ENCODE measurements around the gene KRT83.

Gene KRT83

GRCh38 chr12:52307836-52308805, 13.1 kb downstream of the KRT83 start (continued):
- no peak for TF ChIP-seq ZNF350 (tag by site-specific recombination; IDR thresholded peaks at IDR 0.05)
- TF ChIP-seq, protein P1, sequence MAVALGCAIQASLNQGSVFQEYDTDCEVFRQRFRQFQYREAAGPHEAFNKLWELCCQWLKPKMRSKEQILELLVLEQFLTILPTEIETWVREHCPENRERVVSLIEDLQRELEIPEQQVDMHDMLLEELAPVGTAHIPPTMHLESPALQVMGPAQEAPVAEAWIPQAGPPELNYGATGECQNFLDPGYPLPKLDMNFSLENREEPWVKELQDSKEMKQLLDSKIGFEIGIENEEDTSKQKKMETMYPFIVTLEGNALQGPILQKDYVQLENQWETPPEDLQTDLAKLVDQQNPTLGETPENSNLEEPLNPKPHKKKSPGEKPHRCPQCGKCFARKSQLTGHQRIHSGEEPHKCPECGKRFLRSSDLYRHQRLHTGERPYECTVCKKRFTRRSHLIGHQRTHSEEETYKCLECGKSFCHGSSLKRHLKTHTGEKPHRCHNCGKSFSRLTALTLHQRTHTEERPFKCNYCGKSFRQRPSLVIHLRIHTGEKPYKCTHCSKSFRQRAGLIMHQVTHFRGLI (tag by site-specific recombination; IDR thresholded peaks at IDR 0.05): no peak
- peak; percentile 42; the same call in 1 of the 2 replicates for TF ChIP-seq ZIC2 (tag by site-specific recombination; IDR thresholded peaks at IDR 0.05)
- TF ChIP-seq SP2 (tag by site-specific recombination; IDR thresholded peaks at IDR 0.05): 0 out of 2 replicates have a peak, but pooled peaks have one; percentile 32
- peak; percentile 92 for TF ChIP-seq EGR2 (tag by site-specific recombination; IDR thresholded peaks at IDR 0.05; ENCODE audit: low read depth)
- no peak for TF ChIP-seq ZNF596 (tag by site-specific recombination; IDR thresholded peaks at IDR 0.05)
- no peak for TF ChIP-seq MYNN (tag by site-specific recombination; IDR thresholded peaks at IDR 0.05; ENCODE audit: borderline replicate concordance)
- TF ChIP-seq, protein P2, sequence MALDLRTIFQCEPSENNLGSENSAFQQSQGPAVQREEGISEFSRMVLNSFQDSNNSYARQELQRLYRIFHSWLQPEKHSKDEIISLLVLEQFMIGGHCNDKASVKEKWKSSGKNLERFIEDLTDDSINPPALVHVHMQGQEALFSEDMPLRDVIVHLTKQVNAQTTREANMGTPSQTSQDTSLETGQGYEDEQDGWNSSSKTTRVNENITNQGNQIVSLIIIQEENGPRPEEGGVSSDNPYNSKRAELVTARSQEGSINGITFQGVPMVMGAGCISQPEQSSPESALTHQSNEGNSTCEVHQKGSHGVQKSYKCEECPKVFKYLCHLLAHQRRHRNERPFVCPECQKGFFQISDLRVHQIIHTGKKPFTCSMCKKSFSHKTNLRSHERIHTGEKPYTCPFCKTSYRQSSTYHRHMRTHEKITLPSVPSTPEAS (tag by site-specific recombination; IDR thresholded peaks at IDR 0.05): no peak
- TF ChIP-seq ZNF660 (tag by site-specific recombination; IDR thresholded peaks at IDR 0.05): peak; percentile 25; the same call in 1 of the 2 replicates
- TF ChIP-seq ZFHX2 (tag by site-specific recombination; conservative IDR thresholded peaks at IDR 0.05): peak; percentile 95
- TF ChIP-seq ZNF629 (tag by site-specific recombination; IDR thresholded peaks at IDR 0.05): peak; percentile 27; the same call in 1 of the 2 replicates
- no peak for TF ChIP-seq ZNF19 (tag by site-specific recombination; IDR thresholded peaks at IDR 0.05; ENCODE audit: low read depth)
- TF ChIP-seq ZNF335 (tag by site-specific recombination; conservative IDR thresholded peaks at IDR 0.05): peak; percentile 93
- TF ChIP-seq REPIN1 (tag by site-specific recombination; IDR thresholded peaks at IDR 0.05; ENCODE audit: low read depth): no peak

DNA sequence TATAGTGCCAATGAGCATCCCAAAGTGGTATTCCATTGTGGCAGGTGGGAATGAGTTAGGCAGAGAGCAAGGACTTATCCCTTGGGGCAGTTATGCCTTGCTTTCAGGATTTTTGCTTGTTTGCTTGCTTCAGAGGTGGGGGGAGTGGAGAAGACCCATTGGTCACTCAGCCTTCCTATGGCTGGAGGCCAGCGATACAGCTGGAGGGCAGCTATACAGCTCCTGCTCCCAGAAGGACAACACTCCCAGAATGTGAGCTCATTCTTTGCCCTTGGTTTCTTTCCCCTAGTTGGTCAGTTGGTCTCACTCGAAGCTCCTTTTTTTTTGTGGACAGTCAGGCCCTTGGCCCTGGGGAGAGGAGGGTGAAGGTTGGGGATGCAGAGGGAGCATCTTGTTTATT, 14.5 kb downstream of the KRT83 start:
- ChIA-PET CTCF (interaction anchor here (0.5 to 3.3 kb wide), 17 partner anchors 9 to 149 kb away, joined by 3 to 21 read pairs (median 6); partner anchors contain the start of gene KRT86), POLR2A (interaction anchor here (0.8 kb wide), 1 partner anchor 159 kb away, joined by 4 read pairs; no protein-coding TSS in a partner anchor)
- Histone ChIP-seq H3K36me3 (ENCODE audit: control insufficient read depth in 2 of 2, insufficient read depth in 1 of 2, low read length in 2 of 2) (no peaks in the 10 kb centered on the region), H3K4me3 (ENCODE audit: low read depth, low read length) (no peak overlapping the region), H3K27ac (ENCODE audit: extremely low read depth, low read depth, low read length) (no peak overlapping the region), H3K4me1 (ENCODE audit: control insufficient read depth, insufficient read depth, low read length) (no peaks in the 10 kb centered on the region), H3K9me3 (ENCODE audit: control insufficient read depth, insufficient read depth, low read depth, low read length) (no peaks in the 10 kb centered on the region)
- TF ChIP-seq ZNF202 (tag by site-specific recombination; IDR thresholded peaks at IDR 0.05; ENCODE audit: borderline replicate concordance): no peak
- no peak for TF ChIP-seq ZNF768 (tag by site-specific recombination; IDR thresholded peaks at IDR 0.05)
- no peak for TF ChIP-seq MYNN (tag by site-specific recombination; IDR thresholded peaks at IDR 0.05; ENCODE audit: borderline replicate concordance)
- TF ChIP-seq INSM2 (tag by site-specific recombination; IDR thresholded peaks at IDR 0.05): no peak
- no peak for TF ChIP-seq ZNF274 (IDR thresholded peaks at IDR 0.05; ENCODE audit: low read length)
- TF ChIP-seq ZNF274 (tag by site-specific recombination; IDR thresholded peaks at IDR 0.05; ENCODE audit: borderline replicate concordance): no peak
- TF ChIP-seq IKZF3 (tag by site-specific recombination; IDR thresholded peaks at IDR 0.05): no peak
- no peak for TF ChIP-seq ZNF416 (tag by site-specific recombination; IDR thresholded peaks at IDR 0.05)
- TF ChIP-seq, protein P3, sequence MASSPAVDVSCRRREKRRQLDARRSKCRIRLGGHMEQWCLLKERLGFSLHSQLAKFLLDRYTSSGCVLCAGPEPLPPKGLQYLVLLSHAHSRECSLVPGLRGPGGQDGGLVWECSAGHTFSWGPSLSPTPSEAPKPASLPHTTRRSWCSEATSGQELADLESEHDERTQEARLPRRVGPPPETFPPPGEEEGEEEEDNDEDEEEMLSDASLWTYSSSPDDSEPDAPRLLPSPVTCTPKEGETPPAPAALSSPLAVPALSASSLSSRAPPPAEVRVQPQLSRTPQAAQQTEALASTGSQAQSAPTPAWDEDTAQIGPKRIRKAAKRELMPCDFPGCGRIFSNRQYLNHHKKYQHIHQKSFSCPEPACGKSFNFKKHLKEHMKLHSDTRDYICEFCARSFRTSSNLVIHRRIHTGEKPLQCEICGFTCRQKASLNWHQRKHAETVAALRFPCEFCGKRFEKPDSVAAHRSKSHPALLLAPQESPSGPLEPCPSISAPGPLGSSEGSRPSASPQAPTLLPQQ (tag by site-specific recombination; IDR thresholded peaks at IDR 0.05): no peak
- TF ChIP-seq ZNF157 (tag by site-specific recombination; IDR thresholded peaks at IDR 0.05): no peak
- TF ChIP-seq ZNF114 (tag by site-specific recombination; IDR thresholded peaks at IDR 0.05): no peak
- no peak for TF ChIP-seq BCL11A (tag by site-specific recombination; IDR thresholded peaks at IDR 0.05; ENCODE audit: low read depth)
- no peak for TF ChIP-seq PRDM10 (tag by site-specific recombination; IDR thresholded peaks at IDR 0.05)
- TF ChIP-seq ZFP37 (tag by site-specific recombination; IDR thresholded peaks at IDR 0.05): no peak

All from HEK293 (cell line).